NCI-H1436 (cell line): ENCODE measurements around the gene SLC5A10.

ENCODE experiments used
- DNase-seq: peaks from one replicate; lab custom pipeline; 2025; lab: John Stamatoyannopoulos, UW

SLC5A10 gene

GRCh38 chr17:19003543-19004420, 51.8 kb downstream of the SLC5A10 start:
- no peak for DNase-seq

DNA sequence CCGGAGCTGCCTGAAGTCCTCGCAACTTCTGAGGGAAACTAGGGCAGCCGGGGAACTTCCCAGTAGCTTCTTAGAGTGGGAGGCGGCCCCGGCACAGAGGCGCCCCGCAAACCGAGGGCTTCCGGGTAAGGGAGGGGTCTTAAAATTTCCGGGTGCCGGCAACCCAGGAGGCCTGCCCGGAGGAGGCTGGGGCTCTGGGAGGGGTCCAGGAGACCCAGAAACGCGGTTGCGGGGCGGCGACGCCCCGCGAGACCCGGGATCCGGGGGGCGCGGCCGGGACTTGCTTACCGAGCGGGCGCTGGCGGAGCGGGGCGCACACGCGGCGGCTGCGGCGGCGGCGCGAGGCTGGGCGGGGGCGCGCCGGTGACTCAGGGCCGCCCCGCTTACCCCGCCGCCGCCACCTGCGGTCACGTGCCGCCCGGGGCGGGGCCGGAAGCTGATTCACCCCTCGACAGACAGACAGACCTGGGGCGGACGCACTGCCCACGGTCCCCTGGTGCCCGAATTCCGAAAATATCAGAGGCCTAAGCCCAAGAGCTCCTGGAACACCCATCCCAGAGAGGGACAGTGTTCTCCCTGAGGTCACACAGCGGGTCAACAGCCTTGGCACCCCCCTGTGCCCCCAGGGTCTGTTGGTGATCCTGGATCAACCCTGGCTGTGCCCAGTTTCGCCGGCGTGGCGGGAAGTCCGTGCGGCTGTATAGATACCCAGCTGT, 52.6 kb downstream of the SLC5A10 start, which contains the start of gene FAM83G:
Gene FAM83G (minus strand): TSS at position 344 of the 716 bp plus-strand sequence. CDS start 723 bp downstream, outside the sequence.
- peak; percentile 35 for DNase-seq

DNA sequence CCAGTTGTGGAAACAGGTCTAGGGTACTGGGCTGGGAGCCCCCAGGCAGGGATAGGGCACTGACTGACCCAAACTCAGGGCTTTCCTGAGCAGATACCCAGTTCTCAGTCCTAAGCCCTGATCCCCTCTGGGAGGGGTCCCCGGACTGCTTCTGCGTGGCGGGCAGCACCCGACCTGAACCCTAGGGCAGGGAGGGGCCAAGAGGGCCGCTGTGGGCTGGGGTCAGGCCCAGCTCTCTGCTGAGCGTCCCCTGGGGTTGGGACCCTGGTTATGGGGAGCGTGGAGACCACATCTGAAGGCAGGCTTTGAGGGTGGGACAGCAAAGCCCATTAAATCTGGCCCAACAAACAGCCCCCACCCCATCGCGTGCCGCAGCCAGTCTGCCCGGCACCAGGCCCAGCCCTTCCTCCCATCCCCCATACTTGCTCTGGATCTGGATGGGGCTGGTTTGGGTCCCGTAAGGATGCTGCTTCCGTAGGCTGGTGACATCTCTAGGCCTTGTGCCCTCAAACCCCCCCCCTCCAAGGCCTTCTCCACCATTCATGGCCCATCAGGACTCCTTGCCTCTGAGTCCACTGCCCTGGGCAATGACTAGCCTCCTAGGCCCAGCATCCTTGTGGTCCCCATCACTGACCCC, 53.3 kb downstream of the SLC5A10 start:
- DNase-seq: no peak

DNA sequence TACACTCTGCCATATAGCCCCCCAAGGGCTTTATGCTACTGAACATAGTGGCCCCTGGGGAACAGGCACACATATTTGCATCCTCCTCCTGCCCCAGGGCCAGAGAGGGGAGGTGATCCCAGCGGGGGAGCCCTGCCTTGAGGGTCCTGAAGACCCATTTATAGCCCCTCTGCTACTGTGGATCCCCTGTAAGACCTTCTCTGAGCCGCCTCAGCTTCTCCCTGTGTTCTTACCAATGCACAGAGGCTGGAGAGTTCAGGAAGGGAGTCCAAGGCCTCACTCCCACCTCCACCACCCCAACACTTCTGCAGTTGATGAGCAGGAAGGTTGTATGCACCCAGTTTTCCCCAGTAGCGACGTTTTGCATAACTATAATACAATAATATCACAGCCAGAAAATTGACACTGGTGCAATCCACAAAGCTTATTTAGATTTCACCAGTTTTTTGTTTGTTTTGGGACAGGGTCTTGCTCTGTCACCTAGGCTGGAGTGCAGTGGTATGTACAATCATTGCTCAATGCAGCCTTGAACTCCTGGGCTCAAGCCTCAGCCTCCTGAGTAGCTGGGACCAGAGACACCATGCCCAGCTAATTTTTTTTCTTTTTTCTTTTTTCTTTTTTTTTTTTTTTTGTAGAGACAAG, 53.9 kb downstream of the SLC5A10 start:
- no peak for DNase-seq

- DNase-seq: no peak
Measured at GRCh38 chr17:19006698-19007097, 54.7 kb downstream of the SLC5A10 start.

DNA sequence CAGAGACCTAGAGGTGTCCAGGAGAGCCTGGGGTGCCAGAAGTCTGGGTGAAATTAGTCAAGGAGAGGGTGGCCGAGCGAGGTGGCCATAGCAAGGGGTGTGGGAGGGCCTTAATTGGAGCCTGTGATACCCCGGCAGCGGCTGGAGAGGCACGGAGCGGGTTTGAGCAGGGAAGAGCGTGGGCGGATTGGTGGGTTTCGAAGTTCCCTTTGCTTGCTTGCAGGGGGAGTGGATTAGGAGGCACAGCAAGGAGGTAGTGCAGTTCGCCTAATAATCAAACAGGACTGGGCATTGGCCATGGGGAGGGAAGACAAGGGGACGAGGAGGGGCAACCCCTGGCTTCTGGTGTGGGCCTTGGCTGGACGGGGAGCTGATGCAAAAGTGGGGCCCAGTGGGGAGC, 58.0 kb downstream of the SLC5A10 start:
- no peak for DNase-seq

- DNase-seq: no peak
Measured at GRCh38 chr17:19010729-19011505, 59.0 kb downstream of the SLC5A10 start.

- no peak for DNase-seq
Measured at GRCh38 chr17:19011581-19011980, 59.6 kb downstream of the SLC5A10 start.

GRCh38 chr17:19012171-19013080, 60.5 kb downstream of the SLC5A10 start:
- DNase-seq: no peak

DNA sequence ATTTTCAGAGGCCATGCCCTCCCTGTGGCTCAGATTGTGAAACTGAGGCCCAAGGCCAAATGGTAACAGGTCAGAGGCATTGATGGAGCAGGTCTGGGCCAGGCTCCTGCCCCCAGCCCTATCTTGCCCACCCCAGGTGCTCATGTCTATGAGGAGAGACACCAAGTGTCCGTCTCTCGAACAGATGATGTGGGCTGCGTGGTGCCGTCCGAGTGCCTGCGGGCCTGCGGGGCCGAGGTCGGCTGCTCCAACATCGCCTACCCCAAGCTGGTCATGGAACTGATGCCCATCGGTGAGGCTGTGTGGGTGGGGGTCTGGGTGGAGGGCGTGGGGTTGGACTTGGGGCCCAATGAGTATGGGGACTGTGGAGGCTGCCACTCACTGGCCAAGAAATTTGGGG, 61.3 kb downstream of the SLC5A10 start:
- no peak for DNase-seq

DNA sequence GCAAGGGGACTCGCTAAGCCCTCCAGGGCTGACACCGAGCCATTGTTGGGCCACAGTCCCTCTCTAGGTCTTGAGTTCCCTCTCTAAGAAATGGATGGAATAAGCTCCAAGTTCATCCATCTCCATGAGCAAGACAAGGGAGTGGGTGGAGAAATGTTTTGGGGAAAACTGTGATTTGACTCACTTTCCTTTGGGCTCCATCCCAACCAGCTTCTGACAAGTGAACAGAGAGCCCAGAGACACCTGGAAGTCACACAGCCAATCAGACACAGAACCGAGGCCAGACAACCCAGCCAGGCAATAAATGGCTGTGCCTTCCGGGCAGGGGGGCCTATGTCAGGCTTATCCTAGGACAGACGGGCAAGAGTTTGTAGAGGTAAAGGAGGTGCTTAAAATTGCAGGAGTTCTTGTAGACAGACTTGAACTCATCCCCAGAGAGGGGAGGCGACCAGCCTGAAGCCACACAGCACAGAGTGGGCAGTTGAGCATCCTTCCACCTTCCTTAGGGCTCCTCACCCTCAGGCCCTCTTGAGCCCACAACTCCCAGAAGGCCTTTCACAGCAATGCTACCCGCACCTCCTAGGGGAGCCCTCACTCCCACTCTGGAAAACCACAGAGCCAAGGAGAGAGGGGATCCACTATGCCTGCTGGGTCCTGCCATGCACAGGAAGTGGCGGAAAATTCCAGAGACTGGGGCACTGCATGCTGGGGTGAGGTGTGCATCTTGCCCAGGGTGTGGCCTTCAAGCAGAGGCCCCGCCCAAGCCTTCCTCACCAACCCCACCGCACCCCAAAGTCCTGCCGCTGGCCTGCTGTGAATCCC, 62.1 kb downstream of the SLC5A10 start:
- no peak for DNase-seq

GRCh38 chr17:19014628-19015215, 62.8 kb downstream of the SLC5A10 start:
- DNase-seq: no peak

DNA sequence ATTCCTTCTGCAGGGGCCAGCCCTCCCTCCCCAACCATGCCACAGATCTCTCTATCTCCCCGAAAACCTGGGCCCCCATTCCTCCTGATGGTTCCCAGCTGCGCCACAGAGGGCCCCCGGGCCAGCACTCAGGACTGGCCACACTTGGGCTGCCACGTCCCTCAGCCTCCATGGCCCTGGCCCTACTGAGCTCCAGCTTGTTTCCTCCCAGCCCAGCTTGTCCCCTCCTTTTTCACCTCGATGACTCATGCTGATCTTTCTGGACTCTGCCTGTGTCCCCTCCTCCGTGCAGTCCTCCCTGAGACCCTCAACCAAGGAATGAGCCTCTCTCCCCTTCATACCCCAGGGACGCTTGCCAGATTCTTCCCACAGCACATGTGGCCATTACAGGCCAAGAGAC, 63.5 kb downstream of the SLC5A10 start:
- no peak for DNase-seq

- DNase-seq: no peak
Measured at GRCh38 chr17:19016297-19016696, 64.3 kb downstream of the SLC5A10 start.

DNA sequence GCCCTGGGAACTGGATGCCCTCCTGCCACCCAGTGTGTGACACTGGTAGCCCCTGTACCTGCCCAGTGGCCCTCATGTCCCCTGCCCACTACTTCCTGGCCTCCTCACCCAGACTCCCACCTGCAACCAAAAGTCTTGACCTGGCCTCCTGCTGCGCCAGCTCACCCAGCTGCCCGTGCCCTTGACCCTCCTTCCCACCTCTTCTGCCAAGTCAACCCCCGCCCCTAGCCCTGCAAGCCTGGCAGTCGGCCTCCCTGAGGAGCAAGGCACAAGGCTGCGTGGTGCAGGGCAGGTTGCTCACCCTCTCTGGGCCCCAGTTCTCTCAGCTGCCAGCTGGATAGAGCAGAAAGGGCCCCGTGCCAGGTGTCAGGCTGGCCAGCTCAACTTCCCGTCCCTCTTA, 64.9 kb downstream of the SLC5A10 start:
- no peak for DNase-seq

DNA sequence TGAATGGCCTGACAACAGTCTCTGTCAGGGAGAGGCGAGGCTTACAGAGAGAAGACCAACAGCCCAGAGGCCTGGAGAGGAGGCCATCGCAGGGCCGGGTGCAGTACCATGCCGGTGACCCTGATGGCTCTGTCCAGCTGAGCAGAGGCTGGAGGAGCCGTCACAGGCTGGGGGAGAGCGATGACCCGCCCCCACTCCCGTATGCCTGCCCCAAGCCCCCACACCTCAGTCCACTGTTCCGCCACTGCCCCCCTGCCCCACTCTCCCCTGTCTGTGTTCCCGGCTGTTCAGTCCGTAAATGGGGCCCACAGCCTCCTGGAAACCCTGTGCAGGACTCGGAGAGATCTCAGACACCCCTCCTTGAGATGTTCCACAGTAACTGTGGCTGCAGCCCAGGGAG, 65.4 kb downstream of the SLC5A10 start:
- no peak for DNase-seq

DNA sequence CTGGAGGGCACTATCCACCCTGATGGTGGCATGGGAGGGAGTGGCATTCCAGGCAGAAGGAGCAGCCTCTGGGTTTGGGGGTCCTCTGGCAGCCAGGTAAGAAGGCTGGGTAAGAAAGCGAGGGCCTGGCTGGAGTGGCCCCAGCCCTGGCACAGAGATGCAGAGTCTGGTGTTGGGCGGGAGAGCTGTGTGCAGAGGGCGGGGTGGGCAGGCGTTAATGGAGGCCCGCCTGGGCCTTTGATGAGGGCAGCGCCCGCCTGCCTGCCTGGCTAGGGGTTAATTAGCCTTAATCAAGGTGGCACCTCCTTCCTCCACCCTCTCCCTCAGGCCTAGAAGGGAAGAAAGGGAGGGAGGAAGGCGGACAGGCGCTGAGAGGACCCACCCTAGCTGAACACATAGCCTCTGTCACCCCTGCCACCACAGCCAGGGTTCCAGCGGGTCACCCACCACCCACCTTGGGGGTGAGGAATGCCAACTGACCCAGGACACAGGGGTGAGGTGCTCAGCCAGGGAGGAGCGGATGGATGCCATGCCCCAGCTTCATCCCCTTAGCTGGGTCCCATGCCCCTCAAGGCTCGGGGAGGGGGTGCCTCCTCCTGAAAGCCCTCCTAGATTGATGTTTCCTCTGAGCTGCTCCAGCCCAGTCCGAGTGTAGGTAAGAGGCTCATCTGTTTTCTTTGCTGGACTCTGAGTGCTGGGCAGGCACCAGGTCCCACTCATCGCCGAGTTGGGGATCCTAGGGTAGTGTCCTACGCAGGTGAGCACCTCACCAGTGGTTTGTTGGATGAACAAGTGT, 66.0 kb downstream of the SLC5A10 start:
- DNase-seq: no peak

DNA sequence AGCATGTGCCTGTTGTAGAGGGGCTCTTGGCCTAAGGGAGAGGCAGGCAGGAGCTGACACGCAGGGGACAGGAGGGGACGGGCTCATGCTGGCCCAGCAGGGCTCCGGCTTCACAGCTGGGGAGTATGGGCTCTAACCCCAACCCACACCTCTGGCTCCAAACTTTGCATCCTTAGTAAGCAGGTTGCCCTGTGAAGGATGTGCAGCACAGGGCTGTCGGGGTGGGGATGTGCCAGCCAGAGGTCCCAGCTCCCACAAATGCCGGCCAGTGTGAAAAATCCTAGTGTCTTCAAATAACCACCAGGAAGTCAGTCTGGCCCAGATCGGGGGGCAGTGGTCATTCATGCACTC, 66.6 kb downstream of the SLC5A10 start:
- no peak for DNase-seq
